HepG2 (cell line): ENCODE data around the gene GPR179. TPM values are rescaled to one million over a fixed set of nuclear protein-coding genes. Genes with fewer than 3 reads are reported as not detected.
A peak's percentile ranks its signal among the peaks of the same experiment; 100 is the strongest.

Source experiments
- ZNF12 ChIP-seq: sonication (generic); formaldehyde crosslinking; IDR thresholded peaks from 2 replicates; pipeline ENCODE4 v1.5.0; 2020; ENCODE audit warnings: missing genetic modification reagents
- ZNF260 ChIP-seq: sonication (generic); formaldehyde crosslinking; IDR thresholded peaks from 2 replicates; pipeline ENCODE4 v1.4.0; 2020; ENCODE audit warnings: missing genetic modification reagents, low read depth, mild to moderate bottlenecking, borderline replicate concordance
- polyA plus RNA-seq, 8 experiments: library from polyadenylated mRNA; depleted of rRNA in 3 of 8; stranded (reverse) in 7 of 8; unstranded in 1 of 8; fragments of >200 nt; fragmentation: Illumina TruSeq in 4 of 8; extraction: Trizol in 4 of 8; gene quantifications; 2 replicates each; pipeline versions ENCODE4 v1.2.1 to v1.2.3, GENCODE V29; 2011 to 2016; ENCODE audit warnings: low read depth in 4 of 8, missing spikeins in 1 of 8, mixed read lengths in 1 of 8; ENCODE audit not compliant: insufficient read depth in 1 of 8
- total RNA-seq, 5 experiments: library from RNA; depleted of rRNA; stranded (reverse); fragments of >200 nt; fragmentation: Illumina TruSeq; extraction: Trizol; gene quantifications; 2 replicates each; pipeline ENCODE4 v1.2.3, GENCODE V29; 2016; ENCODE audit warnings: low read depth in 1 of 5
- TF ChIP-seq, protein P1 (sequence below): sonication (generic); formaldehyde crosslinking; IDR thresholded peaks from one replicate; pipeline ENCODE4 v1.5.1; 2020; ENCODE audit warnings: mild to moderate bottlenecking, missing genetic modification reagents; ENCODE audit errors: not compliant biosample characterization

Gene GPR179
- total and polyA plus RNA-seq, 2 of the 13 experiments (the other 11 are each of a cell fraction or from before 2014, with no cell fraction given) = 0.03 TPM; not detected in 1

DNA sequence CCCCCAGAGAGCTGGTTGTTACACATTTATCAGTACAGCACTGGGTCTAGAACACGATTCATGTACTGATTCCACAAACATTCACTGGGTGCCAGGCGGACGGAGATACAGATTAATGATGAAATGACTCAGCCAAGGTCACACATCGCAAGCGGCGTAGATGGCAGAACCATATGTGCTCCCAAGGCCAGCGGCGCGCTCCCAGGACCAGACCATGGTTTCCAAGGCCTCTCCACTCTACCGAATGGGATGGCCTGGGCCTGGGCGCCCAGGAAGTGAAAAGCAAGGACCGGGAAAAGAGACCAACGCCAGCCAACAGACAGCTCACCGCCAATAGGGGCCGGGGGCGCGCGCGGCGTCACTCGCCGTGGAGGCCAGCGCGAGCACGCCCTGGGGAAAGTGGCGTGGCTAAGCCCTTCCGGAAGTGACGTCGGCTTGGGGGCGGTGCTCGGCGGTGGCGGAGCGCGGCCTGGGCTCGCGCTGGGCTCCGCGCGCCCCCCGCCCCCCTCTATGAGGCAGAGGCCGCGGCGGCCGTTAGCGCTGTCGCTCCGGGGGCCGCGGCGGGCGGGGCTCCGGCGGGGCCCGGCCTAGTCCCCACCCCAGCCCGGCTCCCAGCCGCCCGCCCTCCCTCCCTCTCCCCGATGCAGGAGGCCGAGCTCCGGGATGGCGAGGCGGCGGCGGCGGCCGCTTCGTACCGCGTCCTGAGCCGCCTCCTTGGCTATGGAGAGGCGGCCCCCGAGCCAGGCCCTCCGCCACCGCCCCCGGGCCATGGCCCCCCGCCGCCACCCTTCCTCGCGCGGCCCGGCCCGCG lies 7.9 kb upstream of the GPR179 start, which contains the start of gene SOCS7 (continued):
- TF ChIP-seq, protein P1, sequence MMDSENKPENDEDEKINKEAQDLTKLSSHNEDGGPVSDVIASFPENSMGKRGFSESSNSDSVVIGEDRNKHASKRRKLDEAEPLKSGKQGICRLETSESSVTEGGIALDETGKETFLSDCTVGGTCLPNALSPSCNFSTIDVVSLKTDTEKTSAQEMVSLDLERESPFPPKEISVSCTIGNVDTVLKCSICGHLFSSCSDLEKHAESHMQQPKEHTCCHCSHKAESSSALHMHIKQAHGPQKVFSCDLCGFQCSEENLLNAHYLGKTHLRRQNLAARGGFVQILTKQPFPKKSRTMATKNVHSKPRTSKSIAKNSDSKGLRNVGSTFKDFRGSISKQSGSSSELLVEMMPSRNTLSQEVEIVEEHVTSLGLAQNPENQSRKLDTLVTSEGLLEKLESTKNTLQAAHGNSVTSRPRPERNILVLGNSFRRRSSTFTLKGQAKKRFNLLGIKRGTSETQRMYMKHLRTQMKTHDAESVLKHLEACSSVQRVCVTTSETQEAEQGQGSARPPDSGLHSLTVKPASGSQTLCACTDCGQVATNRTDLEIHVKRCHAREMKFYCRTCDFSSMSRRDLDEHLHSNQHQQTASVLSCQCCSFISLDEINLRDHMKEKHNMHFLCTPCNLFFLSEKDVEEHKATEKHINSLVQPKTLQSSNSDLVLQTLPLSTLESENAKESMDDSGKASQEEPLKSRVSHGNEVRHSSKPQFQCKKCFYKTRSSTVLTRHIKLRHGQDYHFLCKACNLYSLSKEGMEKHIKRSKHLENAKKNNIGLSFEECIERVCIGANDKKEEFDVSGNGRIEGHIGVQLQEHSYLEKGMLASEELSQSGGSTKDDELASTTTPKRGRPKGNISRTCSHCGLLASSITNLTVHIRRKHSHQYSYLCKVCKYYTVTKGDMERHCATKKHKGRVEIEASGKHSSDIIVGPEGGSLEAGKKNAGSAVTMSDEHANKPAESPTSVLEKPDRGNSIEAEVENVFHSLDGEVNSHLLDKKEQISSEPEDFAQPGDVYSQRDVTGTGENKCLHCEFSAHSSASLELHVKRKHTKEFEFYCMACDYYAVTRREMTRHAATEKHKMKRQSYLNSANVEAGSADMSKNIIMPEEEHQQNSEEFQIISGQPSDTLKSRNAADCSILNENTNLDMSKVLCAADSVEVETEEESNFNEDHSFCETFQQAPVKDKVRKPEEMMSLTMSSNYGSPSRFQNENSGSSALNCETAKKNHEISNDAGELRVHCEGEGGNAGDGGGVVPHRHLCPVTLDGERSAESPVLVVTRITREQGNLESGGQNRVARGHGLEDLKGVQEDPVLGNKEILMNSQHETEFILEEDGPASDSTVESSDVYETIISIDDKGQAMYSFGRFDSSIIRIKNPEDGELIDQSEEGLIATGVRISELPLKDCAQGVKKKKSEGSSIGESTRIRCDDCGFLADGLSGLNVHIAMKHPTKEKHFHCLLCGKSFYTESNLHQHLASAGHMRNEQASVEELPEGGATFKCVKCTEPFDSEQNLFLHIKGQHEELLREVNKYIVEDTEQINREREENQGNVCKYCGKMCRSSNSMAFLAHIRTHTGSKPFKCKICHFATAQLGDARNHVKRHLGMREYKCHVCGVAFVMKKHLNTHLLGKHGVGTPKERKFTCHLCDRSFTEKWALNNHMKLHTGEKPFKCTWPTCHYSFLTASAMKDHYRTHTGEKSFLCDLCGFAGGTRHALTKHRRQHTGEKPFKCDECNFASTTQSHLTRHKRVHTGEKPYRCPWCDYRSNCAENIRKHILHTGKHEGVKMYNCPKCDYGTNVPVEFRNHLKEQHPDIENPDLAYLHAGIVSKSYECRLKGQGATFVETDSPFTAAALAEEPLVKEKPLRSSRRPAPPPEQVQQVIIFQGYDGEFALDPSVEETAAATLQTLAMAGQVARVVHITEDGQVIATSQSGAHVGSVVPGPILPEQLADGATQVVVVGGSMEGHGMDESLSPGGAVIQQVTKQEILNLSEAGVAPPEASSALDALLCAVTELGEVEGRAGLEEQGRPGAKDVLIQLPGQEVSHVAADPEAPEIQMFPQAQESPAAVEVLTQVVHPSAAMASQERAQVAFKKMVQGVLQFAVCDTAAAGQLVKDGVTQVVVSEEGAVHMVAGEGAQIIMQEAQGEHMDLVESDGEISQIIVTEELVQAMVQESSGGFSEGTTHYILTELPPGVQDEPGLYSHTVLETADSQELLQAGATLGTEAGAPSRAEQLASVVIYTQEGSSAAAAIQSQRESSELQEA (CRISPR knock-in tag) = no peak
- TF ChIP-seq ZNF12 = peak; percentile 71; the same call in 1 of the 2 replicates
- no peak for TF ChIP-seq ZNF260
- TF ChIP-seq, all 625 proteins: peak for 354
